OCI-LY7 (cell line): ENCODE data around the gene EEF1A2. TPM values are rescaled to one million over a fixed set of nuclear protein-coding genes. Genes with fewer than 3 reads are reported as not detected.

Source experiments
- BruUV-seq: library from RNA; stranded (reverse); fragments of 400-500 nt; replicated peaks from 2 replicates; lab custom pipeline; 2021; lab: Mats Ljungman, UMichigan
- CTCF ChIA-PET: fragments of 300-600 bp; sonication (Branson Sonifier 250); formaldehyde crosslinking; loops from one replicate; lab custom pipeline; 2022; ENCODE audit warnings: antibody characterized with exemption; ENCODE audit not compliant: unreplicated experiment; lab: Charles Lee
- POLR2A ChIA-PET: fragments of 300-600 bp; sonication (Branson Sonifier 250); formaldehyde crosslinking; loops from one replicate; lab custom pipeline; 2022; ENCODE audit warnings: antibody characterized with exemption; lab: Charles Lee
- DNase-seq: peaks from one replicate; pipeline ENCODE4 v3.0.0-alpha.2; 2015; ENCODE audit warnings: low spot score
- H2AFZ ChIP-seq: fragments of 200-600 bp; sonication (generic), shearing (Covaris generic); 2 replicates; pipeline ENCODE4 v1.6.1; 2014; ENCODE audit warnings: mild to moderate bottlenecking, antibody characterized with exemption, low read length, moderate library complexity
- H3K27ac ChIP-seq: fragments of 200-600 bp; sonication (generic); 2 replicates; pipeline ENCODE4 v1.5.1; 2014; ENCODE audit warnings: mixed run types, low read depth, mild to moderate bottlenecking, moderate library complexity, low read length, inconsistent platforms; ENCODE audit not compliant: poor library complexity, severe bottlenecking
- H3K36me3 ChIP-seq: fragments of 200-600 bp; sonication (generic); 2 replicates; pipeline ENCODE4 v1.6.1; 2014; ENCODE audit warnings: mild to moderate bottlenecking, antibody characterized with exemption, low read length, moderate library complexity, mixed read lengths; ENCODE audit not compliant: insufficient read depth
- H3K4me1 ChIP-seq: fragments of 200-600 bp; sonication (generic); 2 replicates; pipeline ENCODE4 v1.5.1; 2014; ENCODE audit warnings: mild to moderate bottlenecking, low read length; ENCODE audit not compliant: insufficient read depth, poor library complexity, severe bottlenecking
- H3K4me2 ChIP-seq: fragments of 200-600 bp; sonication (generic); 2 replicates; pipeline ENCODE4 v1.6.1; 2014; ENCODE audit warnings: mild to moderate bottlenecking, low read length
- H3K4me3 ChIP-seq: fragments of 200-600 bp; sonication (generic); 2 replicates; pipeline ENCODE4 v1.5.1; 2014; ENCODE audit warnings: mild to moderate bottlenecking, low read depth, low read length; ENCODE audit not compliant: poor library complexity, severe bottlenecking
- H3K79me2 ChIP-seq: fragments of 200-600 bp; sonication (generic); 2 replicates; pipeline ENCODE4 v1.6.1; 2016; ENCODE audit warnings: low read depth, mild to moderate bottlenecking, low read length, moderate library complexity, mixed read lengths; ENCODE audit not compliant: insufficient read depth
- H3K9me2 ChIP-seq: fragments of 200-600 bp; sonication (generic); 2 replicates; pipeline ENCODE4 v1.6.1; 2016; ENCODE audit warnings: mild to moderate bottlenecking, low read length, mixed read lengths; ENCODE audit not compliant: insufficient read depth
- H3K9me3 ChIP-seq: fragments of 200-600 bp; sonication (generic); 2 replicates; pipeline ENCODE4 v1.6.1; 2014; ENCODE audit warnings: mild to moderate bottlenecking, mixed run types, low read length, mixed read lengths
- H4K20me1 ChIP-seq: fragments of 200-600 bp; sonication (generic); 2 replicates; pipeline ENCODE4 v1.6.1; 2014; ENCODE audit warnings: mild to moderate bottlenecking, antibody characterized with exemption, low read length, moderate library complexity, mixed read lengths; ENCODE audit not compliant: insufficient read depth
- EZH2phosphoT487 ChIP-seq: fragments of 200-600 bp; sonication (generic); IDR thresholded peaks from 2 replicates; pipeline ENCODE4 v1.6.1; 2018; ENCODE audit warnings: low read depth, borderline replicate concordance, mild to moderate bottlenecking, mixed run types, antibody characterized with exemption, low read length, moderate library complexity, mixed read lengths
- intact Hi-C: fragments of 100-400 bp; cut with micrococcal nuclease; formaldehyde crosslinking; loops from one replicate; pipeline ENCODE4 v1.10.0; 2022; ENCODE audit not compliant: unreplicated experiment
- total RNA-seq, 2 experiments: library from RNA; depleted of rRNA in 1 of 2; stranded (reverse); fragments of >200 nt in 1 of 2; shearing (Covaris generic) in 1 of 2; gene quantifications; 2 replicates each; pipeline ENCODE4 v1.2.3, GENCODE V29; 2014 to 2022
- TF ChIP-seq, protein P1 (sequence below): fragments of 200-600 bp; sonication (generic); conservative IDR thresholded peaks from 2 replicates; pipeline ENCODE4 v1.5.1; 2014; ENCODE audit warnings: mild to moderate bottlenecking, antibody characterized with exemption, low read length, moderate library complexity, mixed read lengths

The EEF1A2 gene
- total RNA-seq, 2 experiments from 2014 or later = 0.22 TPM; not detected in 1

DNA sequence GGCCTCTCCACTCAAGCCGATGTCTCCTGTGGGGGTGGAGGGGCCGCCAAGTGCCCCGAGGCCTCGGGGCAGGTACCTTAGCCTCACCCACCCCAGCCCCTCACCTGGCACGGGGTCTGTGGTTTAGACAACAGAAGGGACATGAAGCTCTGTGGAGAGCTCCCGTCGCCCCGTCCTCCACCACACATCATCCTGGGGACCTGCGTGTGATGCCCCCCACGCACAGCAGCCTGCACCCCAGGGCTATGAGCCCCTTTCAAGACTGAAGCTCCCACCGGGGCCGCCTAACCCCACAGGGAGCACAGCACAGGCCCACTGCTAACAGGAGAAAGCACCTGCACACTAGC, 34.6 kb downstream of the EEF1A2 start:
- CTCF ChIA-PET = no interaction called here
- Histone ChIP-seq H3K4me2 (no peak overlapping the region), H3K9me3 (no peaks in the 10 kb centered on the region), H3K36me3 (no peaks in the 10 kb centered on the region), H3K4me3 (no peak overlapping the region), H3K79me2 (no peaks in the 10 kb centered on the region), H3K9me2 (no peaks in the 10 kb centered on the region), H3K27ac (no peak overlapping the region), H4K20me1 (no peaks in the 10 kb centered on the region), H2AFZ (no peak overlapping the region), H3K4me1 (no peaks in the 10 kb centered on the region)
- POLR2A ChIA-PET = no interaction called here
- no peak for DNase-seq
- TF ChIP-seq, protein P1, sequence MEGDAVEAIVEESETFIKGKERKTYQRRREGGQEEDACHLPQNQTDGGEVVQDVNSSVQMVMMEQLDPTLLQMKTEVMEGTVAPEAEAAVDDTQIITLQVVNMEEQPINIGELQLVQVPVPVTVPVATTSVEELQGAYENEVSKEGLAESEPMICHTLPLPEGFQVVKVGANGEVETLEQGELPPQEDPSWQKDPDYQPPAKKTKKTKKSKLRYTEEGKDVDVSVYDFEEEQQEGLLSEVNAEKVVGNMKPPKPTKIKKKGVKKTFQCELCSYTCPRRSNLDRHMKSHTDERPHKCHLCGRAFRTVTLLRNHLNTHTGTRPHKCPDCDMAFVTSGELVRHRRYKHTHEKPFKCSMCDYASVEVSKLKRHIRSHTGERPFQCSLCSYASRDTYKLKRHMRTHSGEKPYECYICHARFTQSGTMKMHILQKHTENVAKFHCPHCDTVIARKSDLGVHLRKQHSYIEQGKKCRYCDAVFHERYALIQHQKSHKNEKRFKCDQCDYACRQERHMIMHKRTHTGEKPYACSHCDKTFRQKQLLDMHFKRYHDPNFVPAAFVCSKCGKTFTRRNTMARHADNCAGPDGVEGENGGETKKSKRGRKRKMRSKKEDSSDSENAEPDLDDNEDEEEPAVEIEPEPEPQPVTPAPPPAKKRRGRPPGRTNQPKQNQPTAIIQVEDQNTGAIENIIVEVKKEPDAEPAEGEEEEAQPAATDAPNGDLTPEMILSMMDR = no peak
- TF ChIP-seq EZH2phosphoT487 = no peak
- intact Hi-C loops = no loop called here
- no TSS peak for BruUV-seq

DNA sequence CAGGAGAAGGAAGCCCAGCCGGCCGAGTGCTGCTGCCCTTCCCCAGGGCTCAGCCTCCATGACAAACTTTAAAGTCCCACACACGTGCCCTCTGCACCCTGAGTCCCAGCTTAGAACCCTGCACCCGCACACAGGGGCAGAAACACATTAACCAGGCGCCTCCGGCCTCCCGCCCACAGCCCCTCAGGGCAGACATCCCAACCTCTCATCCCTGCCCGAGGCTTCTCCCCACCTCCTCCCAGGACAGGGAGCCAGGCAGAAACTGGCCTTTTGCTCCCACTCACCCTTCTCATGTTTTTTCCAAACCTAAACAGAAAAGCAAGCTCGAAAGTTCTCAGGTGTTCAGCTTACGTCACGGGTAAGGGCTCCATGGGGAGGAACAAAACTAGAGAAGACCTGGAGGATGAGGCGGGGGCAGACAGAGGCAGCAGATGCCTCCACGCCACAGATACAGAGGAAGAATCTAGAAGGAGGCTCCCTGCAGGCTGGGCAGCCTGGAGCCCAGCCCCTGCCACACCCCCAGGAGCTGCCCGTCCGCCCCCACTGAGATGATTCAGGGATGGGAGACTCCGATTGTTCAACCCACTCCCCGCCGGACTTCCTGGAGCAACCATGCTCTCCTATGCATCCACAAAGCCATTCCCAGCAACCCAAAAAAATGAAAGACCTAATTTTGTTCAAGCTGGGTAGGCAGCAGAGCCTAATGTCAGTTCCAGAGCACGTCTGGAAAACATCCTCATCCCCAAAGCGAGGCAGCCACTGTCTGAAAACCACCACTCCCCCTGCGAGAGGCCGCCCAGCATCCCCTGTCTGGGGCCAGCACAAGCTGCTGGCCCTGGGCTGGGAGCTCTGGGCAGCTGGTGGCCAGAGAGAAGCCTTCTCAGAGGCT, 35.2 kb downstream of the EEF1A2 start:
- H3K4me1 ChIP-seq = no peaks in the 10 kb centered on the region
- DNase-seq = no peak
- H3K4me2 ChIP-seq = no peak overlapping the region
- H3K27ac ChIP-seq = no peak overlapping the region
- no peaks in the 10 kb centered on the region for H4K20me1 ChIP-seq
- no peaks in the 10 kb centered on the region for H3K9me2 ChIP-seq
- H3K79me2 ChIP-seq = no peaks in the 10 kb centered on the region
- BruUV-seq = no TSS peak
- ChIA-PET POLR2A (no interaction called here), CTCF (no interaction called here)
- intact Hi-C loops = no loop called here
- no peaks in the 10 kb centered on the region for H3K36me3 ChIP-seq
- no peaks in the 10 kb centered on the region for H3K9me3 ChIP-seq
- H3K4me3 ChIP-seq = no peak overlapping the region
- H2AFZ ChIP-seq = no peak overlapping the region
- no peak for TF ChIP-seq EZH2phosphoT487
- TF ChIP-seq, protein P1 = no peak

DNA sequence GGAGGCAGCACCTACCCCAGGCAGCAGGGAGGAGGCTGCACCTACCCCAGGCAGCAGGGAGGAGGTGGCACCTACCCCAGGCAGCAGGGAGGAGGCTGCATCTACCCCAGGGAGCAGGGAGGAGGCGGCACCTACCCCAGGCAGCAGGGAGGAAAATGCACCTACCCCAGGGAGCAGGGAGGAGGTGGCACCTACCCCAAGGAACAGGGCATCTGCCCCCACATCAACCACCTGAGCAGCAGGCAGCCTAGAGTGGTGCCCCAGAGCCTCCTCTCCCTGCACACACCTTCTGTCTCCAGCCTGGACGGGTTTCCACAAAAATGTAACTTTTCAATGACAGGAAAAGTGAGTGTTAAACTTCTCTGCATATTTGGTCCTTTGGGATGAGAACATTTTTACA, 36.6 kb downstream of the EEF1A2 start:
- H2AFZ ChIP-seq = no peak overlapping the region
- no peaks in the 10 kb centered on the region for H3K9me2 ChIP-seq
- no peaks in the 10 kb centered on the region for H3K9me3 ChIP-seq
- BruUV-seq = no TSS peak
- CTCF ChIA-PET = no interaction called here
- POLR2A ChIA-PET = no interaction called here
- intact Hi-C loops = no loop called here
- no peak overlapping the region for H3K4me2 ChIP-seq
- H4K20me1 ChIP-seq = no peaks in the 10 kb centered on the region
- no peaks in the 10 kb centered on the region for H3K79me2 ChIP-seq
- TF ChIP-seq, protein P1 = no peak
- TF ChIP-seq EZH2phosphoT487 = no peak
- H3K4me1 ChIP-seq = no peaks in the 10 kb centered on the region
- no peak for DNase-seq
- no peak overlapping the region for H3K4me3 ChIP-seq
- no peak overlapping the region for H3K27ac ChIP-seq
- no peaks in the 10 kb centered on the region for H3K36me3 ChIP-seq
